ENCODE results near the gene RABGEF1.

DNA sequence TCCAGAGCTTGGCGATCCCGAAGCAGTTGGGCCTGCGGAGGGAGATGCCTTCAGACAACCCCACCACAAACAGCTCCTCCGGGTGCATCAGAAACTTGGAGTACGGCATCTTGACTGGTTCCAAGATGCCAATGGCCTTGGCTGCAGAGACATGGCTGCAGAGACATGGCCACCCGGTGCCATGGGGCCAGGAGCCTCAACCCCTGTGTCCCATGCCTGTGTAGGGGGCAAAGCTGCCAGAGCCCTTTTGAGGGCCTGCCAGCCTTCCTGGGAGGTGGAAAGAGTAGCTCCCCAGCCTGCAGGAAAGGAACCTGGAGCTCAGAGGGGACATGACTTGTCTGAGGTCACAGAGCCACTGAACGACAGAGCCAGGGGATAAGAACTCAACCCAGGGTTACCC, 83.5 kb downstream of the RABGEF1 start:
- TF ChIP-seq, protein P1, sequence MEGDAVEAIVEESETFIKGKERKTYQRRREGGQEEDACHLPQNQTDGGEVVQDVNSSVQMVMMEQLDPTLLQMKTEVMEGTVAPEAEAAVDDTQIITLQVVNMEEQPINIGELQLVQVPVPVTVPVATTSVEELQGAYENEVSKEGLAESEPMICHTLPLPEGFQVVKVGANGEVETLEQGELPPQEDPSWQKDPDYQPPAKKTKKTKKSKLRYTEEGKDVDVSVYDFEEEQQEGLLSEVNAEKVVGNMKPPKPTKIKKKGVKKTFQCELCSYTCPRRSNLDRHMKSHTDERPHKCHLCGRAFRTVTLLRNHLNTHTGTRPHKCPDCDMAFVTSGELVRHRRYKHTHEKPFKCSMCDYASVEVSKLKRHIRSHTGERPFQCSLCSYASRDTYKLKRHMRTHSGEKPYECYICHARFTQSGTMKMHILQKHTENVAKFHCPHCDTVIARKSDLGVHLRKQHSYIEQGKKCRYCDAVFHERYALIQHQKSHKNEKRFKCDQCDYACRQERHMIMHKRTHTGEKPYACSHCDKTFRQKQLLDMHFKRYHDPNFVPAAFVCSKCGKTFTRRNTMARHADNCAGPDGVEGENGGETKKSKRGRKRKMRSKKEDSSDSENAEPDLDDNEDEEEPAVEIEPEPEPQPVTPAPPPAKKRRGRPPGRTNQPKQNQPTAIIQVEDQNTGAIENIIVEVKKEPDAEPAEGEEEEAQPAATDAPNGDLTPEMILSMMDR (conservative IDR thresholded peaks at IDR 0.05 in 1 of 2, IDR thresholded peaks at IDR 0.05 in 1 of 2; ENCODE audit: low read depth in 1 of 2, low read length in 2 of 2): no peak
- TF ChIP-seq EZH2 (IDR thresholded peaks at IDR 0.05; ENCODE audit: low read length, missing control alignments): no peak
